Measurements from ENCODE around the gene CTSD. TPM values are rescaled to one million over a fixed set of nuclear protein-coding genes. Genes with fewer than 3 reads are reported as not detected.
A peak's percentile ranks its signal among the peaks of the same experiment; 100 is the strongest.

CTSD gene
- total and polyA plus RNA-seq, 8 donors: 124 to 2,455 (median 147) TPM

- peaks cover 0 to 12% of the 10 kb centered on the region in 2 donors for H3K27me3 ChIP-seq
- H3K36me3 ChIP-seq: no peaks in the 10 kb centered on the region
- DNase-seq: no peak
- peak overlapping the region in 1 of 2 donors; percentile 97 for H3K27ac ChIP-seq
- ATAC-seq: no peak
- TF ChIP-seq CTCF (IDR thresholded peaks at IDR 0.05): no peak
- intact Hi-C loops (cut with DNase I): no loop called here
- H3K9me3 ChIP-seq: no peaks in the 10 kb centered on the region
- H3K4me1 ChIP-seq: peaks cover 0 to 82% of the 10 kb centered on the region in 2 donors
- no peak overlapping the region for H3K4me3 ChIP-seq
These were observed 16.3 kb upstream of the CTSD start for GRCh38 chr11:1779806-1780699.

GRCh38 chr11:1779034-1779805, 15.5 kb upstream of the CTSD start:
- H3K36me3 ChIP-seq: no peaks in the 10 kb centered on the region
- no peak overlapping the region for H3K4me3 ChIP-seq
- TF ChIP-seq CTCF (IDR thresholded peaks at IDR 0.05): no peak
- H3K9me3 ChIP-seq: no peaks in the 10 kb centered on the region
- intact Hi-C loops (cut with DNase I): no loop called here
- DNase-seq: no peak
- peaks cover 0 to 12% of the 10 kb centered on the region in 2 donors for H3K27me3 ChIP-seq
- peaks cover 0 to 76% of the 10 kb centered on the region in 2 donors for H3K4me1 ChIP-seq
- ATAC-seq: no peak
- H3K27ac ChIP-seq: peak overlapping the region in 1 of 2 donors; percentile 97

GRCh38 chr11:1778141-1778911, 14.6 kb upstream of the CTSD start:
- DNase-seq (peak in 2 of 4 donors; percentile 66 to 88), ATAC-seq (peak; percentile 16)
- H3K27me3 ChIP-seq: peaks cover 0 to 12% of the 10 kb centered on the region in 2 donors
- no peak for TF ChIP-seq CTCF (IDR thresholded peaks at IDR 0.05)
- H3K27ac ChIP-seq: peak overlapping the region; percentile 19 to 97
- no peak overlapping the region for H3K4me3 ChIP-seq
- H3K4me1 ChIP-seq: peaks cover 0 to 76% of the 10 kb centered on the region in 2 donors
- no peaks in the 10 kb centered on the region for H3K36me3 ChIP-seq
- H3K9me3 ChIP-seq: no peaks in the 10 kb centered on the region
- intact Hi-C loops (cut with DNase I): no loop called here

GRCh38 chr11:1777737-1778136, 14.0 kb upstream of the CTSD start:
- Histone ChIP-seq H3K36me3 (no peaks in the 10 kb centered on the region), H3K4me1 (peaks cover 0 to 76% of the 10 kb centered on the region in 2 donors), H3K27ac (peak overlapping the region; percentile 19 to 97), H3K9me3 (no peaks in the 10 kb centered on the region), H3K4me3 (no peak overlapping the region), H3K27me3 (peaks cover 0 to 12% of the 10 kb centered on the region in 2 donors)
- DNase-seq (peak in 1 of 4 donors; percentile 67), ATAC-seq (peak; percentile 26)
- intact Hi-C loops (cut with DNase I): no loop called here
- TF ChIP-seq CTCF (IDR thresholded peaks at IDR 0.05): no peak

All from left lung (tissue), 10 donors.